Upper lobe of right lung (tissue), 1 donor: ENCODE measurements around the gene KIAA0753. TPM values are rescaled to one million over a fixed set of nuclear protein-coding genes. Genes with fewer than 3 reads are reported as not detected.
A peak's percentile ranks its signal among the peaks of the same experiment; 100 is the strongest.
"Not testable (repeated sequence)": the region's sequence is repeated elsewhere in the genome, so short reads cannot be mapped to it uniquely, and the experiment has no call there.

ENCODE experiments used
- ATAC-seq: fragments of 200-7000 bp; cut with Tn5 transposase; one replicate; pipeline ENCODE4 v1.9.1; 2020; ENCODE audit warnings: mild to moderate bottlenecking, moderate library complexity
- DNase-seq: peaks from one replicate; pipeline ENCODE4 v3.0.0-alpha.2; 2020
- H3K27ac ChIP-seq: fragments of 200-600 bp; one replicate; pipeline ENCODE4 v1.8.0; 2022
- H3K27me3 ChIP-seq: fragments of 200-600 bp; one replicate; pipeline ENCODE4 v1.8.0; 2022; ENCODE audit warnings: mild to moderate bottlenecking
- H3K36me3 ChIP-seq: fragments of 200-600 bp; one replicate; pipeline ENCODE4 v1.8.0; 2022
- H3K4me1 ChIP-seq: fragments of 200-600 bp; one replicate; pipeline ENCODE4 v1.8.0; 2022
- H3K4me3 ChIP-seq: fragments of 200-600 bp; one replicate; pipeline ENCODE4 v1.8.0; 2022; ENCODE audit warnings: mild to moderate bottlenecking
- H3K9me3 ChIP-seq: fragments of 200-600 bp; one replicate; pipeline ENCODE4 v1.8.0; 2022
- CTCF ChIP-seq: fragments of 200-600 bp; IDR thresholded peaks from one replicate; pipeline ENCODE4 v1.8.0; 2022; ENCODE audit warnings: antibody characterized with exemption
- intact Hi-C: fragments of 100-400 bp; cut with DNase I; formaldehyde crosslinking; loops from one replicate; pipeline ENCODE4 v1.11.0; 2022
- total RNA-seq: library from RNA; stranded (reverse); fragmentation: NEBNext Ultra II Directional; extraction: Animal tissue kit (Norgen Biotek cat#: 25700); gene quantifications from one replicate; pipeline ENCODE4 v1.2.1, GENCODE V29; 2021
- donor health status: DM: no; HTN: yes; CAD: no; lungs with severe emphysema.

KIAA0753 gene
- total RNA-seq, 1 donor from 2014 or later, result 18.3 TPM

GRCh38 chr17:6577686-6578263 lies 62.7 kb downstream of the KIAA0753 start:
- H3K36me3 ChIP-seq, result peaks cover 22% of the 10 kb centered on the region
- no peaks in the 10 kb centered on the region for H3K27me3 ChIP-seq
- TF ChIP-seq CTCF, result no peak
- no peak for ATAC-seq
- no peak overlapping the region for H3K27ac ChIP-seq
- H3K9me3 ChIP-seq, result no peaks in the 10 kb centered on the region
- peaks cover 14% of the 10 kb centered on the region for H3K4me1 ChIP-seq
- intact Hi-C loops, result no loop called here
- H3K4me3 ChIP-seq, result no peak overlapping the region
- DNase-seq, result no peak

GRCh38 chr17:6576038-6576785 lies 64.3 kb downstream of the KIAA0753 start:
- no peak overlapping the region for H3K27ac ChIP-seq

GRCh38 chr17:6575596-6575988 lies 64.9 kb downstream of the KIAA0753 start:
- no peak overlapping the region for H3K4me3 ChIP-seq
- peaks cover 18% of the 10 kb centered on the region for H3K36me3 ChIP-seq
- no peaks in the 10 kb centered on the region for H3K9me3 ChIP-seq
- H3K4me1 ChIP-seq, result peaks cover 14% of the 10 kb centered on the region
- no peak for DNase-seq
- no peak for TF ChIP-seq CTCF
- no peaks in the 10 kb centered on the region for H3K27me3 ChIP-seq
- ATAC-seq, result no peak
- peak overlapping the region; percentile 24 for H3K27ac ChIP-seq
- intact Hi-C loops, result no loop called here

More at GRCh38 chr17:6576038-6576785, 64.3 kb downstream of the KIAA0753 start:
- Histone ChIP-seq H3K36me3 (peaks cover 18% of the 10 kb centered on the region), H3K27me3 (no peaks in the 10 kb centered on the region), H3K4me1 (peaks cover 14% of the 10 kb centered on the region), H3K4me3 (no peak overlapping the region), H3K9me3 (no peaks in the 10 kb centered on the region)
- ATAC-seq (no peak), DNase-seq (no peak)
- intact Hi-C loops, result no loop called here
- no peak for TF ChIP-seq CTCF

DNA sequence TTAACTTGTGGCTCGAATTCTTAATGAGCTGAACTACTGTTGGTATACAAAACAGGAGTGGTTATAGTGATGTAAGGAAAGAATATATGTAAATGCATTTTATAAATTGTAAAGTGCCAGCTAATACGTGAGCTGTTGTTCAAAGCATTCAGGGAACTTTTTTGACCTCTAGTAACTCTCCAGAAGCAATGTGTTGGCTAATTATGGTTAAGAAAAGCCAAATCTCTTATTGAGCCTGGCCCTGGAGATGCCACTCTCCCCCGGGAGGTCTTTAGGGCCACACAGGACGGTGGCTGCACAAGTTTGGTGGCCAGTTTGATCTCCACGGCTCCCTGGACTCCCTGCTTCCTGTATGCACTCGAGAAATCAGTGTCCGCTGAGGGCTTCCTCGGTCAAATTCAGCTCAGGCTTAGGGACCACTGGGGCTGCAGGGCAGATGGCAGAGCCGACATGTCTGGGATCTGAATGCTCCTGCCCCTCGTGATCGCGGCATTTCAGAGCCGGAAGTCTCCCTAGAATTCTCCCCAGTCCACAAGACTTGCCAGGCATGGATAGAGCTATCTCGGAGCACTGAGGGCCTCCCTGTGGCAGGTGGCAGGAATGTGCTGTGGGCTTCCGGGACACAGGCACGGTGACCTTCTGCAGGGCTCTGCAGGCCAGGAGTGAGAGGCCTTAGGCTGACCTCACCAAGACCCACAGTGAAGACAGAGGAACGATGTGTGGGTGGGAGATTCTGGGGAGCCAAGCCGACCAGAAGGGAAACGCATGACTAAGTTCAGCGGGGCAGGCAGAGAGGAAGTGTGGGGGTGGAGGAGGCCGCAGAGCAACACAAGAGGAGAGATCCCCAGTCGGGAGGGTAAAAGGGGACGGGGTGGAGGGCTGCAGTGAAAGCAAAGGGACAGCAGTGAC lies 65.6 kb downstream of the KIAA0753 start:
- Histone ChIP-seq H3K27me3 (no peaks in the 10 kb centered on the region), H3K27ac (peak overlapping the region; percentile 63), H3K9me3 (no peaks in the 10 kb centered on the region), H3K4me3 (no peak overlapping the region), H3K36me3 (peaks cover 18% of the 10 kb centered on the region), H3K4me1 (peaks cover 14% of the 10 kb centered on the region)
- peak; percentile 92 for ATAC-seq
- peak; percentile 77 for DNase-seq
- TF ChIP-seq CTCF, result peak; percentile 9
- intact Hi-C loops, result no loop called here

- no peak for TF ChIP-seq CTCF
- H3K4me3 ChIP-seq, result no peak overlapping the region
- H3K27me3 ChIP-seq, result no peaks in the 10 kb centered on the region
- H3K9me3 ChIP-seq, result no peaks in the 10 kb centered on the region
- H3K4me1 ChIP-seq, result peaks cover 14% of the 10 kb centered on the region
- DNase-seq (no peak), ATAC-seq (no peak)
- H3K27ac ChIP-seq, result no peak overlapping the region
- intact Hi-C loops, result no loop called here
- H3K36me3 ChIP-seq, result peaks cover 11% of the 10 kb centered on the region
Measured at GRCh38 chr17:6573982-6574686, 66.4 kb downstream of the KIAA0753 start.

DNA sequence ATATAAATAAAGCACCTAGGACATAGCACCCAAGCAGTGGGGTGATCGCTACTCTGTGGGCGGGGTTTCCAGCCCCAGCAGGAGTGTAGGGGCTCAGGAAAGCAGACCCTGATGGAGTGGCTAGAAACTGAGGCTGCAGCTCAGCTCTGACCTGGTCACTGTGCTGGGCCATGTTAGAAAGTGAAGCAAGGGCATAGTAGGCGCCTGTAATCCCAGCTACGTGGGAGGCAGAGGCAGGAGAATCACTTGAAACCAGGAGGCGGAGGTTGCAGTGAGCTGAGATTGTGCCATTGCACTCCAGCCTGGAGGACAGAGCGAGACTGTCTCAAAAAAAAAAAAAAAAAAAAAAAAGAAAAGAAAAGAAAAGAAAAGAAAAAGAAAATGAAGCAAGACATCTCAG lies 67.0 kb downstream of the KIAA0753 start:
- intact Hi-C loops, H3K27me3 ChIP-seq, H3K36me3 ChIP-seq, H3K27ac ChIP-seq, H3K9me3 ChIP-seq, H3K4me3 ChIP-seq, DNase-seq: not testable (repeated sequence)
- H3K4me1 ChIP-seq, result peaks cover 14% of the 10 kb centered on the region
- ATAC-seq, result peak; percentile 9
